Raji (cell line): Measurements from ENCODE around the gene SLC35B3.

Experiments
- POLR2A ChIP-seq: IDR thresholded peaks from 2 replicates; pipeline ENCODE4 v1.6.1; 2011; ENCODE audit warnings: low read depth, low read length, control low read depth; ENCODE audit not compliant: insufficient read depth

The SLC35B3 gene

DNA sequence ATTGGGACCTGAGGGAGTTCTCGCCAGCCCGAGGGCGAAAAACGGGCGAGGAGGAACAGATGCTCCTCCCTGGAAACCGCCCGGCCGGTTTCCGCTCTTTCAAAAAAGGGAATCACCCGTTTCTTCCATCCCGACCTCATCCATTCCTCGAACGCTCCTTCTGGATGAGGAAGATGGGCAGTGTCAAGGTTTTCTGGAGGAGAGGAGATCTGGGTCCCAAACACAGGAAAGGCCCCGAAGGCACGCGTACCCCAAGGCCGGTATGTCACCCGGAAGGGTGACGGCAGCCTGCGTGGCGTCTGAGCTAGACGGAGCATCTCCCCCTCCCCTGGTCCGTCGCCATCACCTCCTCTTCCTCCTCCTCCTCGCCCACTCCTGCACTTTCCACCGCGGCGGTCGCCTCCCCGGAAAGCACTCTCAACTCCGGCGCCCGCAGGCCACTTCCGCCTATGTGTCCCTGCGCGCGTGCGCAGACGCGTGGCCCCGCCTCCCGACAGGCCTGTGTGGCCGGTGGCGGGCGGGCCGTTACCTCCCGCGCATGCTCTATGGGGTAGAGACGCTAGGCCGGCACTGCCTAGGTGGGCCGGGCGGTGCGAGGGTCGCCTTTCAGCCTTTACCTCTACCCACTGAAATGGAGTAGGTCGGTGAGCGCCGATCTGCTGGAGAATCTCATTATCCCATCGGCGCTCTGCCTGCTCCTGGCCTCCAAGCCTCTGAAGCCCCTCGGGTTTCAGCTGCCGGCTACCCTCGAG, at the start of gene SLC35B3:
SLC35B3 (minus strand) TSS at position 453 of the 752 bp plus-strand sequence.
- peak; percentile 85 for TF ChIP-seq POLR2A

DNA sequence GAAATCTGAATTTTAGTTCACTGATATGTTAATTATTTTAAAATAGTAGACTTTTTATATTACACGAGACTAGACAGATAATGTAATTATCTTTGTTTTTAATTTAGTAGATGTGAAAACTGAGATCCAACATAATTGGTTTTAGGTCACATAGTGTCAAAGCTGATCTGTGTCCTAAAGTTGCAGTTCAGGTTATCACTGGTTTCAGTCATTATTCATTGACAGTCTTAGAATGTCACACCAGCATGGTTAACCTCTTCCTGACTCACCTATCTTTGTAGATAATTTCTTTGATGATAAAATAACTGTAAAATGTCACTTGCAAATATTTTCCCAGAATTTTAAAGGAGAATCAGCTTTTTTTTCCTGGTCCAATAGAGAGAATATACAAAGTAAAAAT, 48.3 kb upstream of the SLC35B3 start:
- no peak for TF ChIP-seq POLR2A

DNA sequence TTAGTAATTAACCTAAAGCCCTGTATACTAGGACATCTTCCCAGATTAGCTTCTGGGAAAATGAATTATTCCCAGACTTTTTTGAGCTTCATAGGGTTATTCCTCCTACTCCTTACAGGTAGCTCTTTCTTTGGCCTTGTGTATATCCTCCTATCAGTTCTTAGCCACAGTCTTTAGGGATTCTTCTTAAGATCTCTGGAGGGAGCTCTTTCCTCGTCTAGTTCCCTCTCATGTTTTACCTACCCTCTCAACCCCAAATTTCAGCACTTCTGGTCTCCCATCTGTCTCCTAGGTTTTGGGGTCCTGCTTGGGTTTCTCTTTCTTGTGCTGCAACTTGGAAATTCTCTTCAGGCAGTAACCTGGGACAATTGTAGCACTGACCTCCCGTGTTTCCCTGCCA, 46.4 kb upstream of the SLC35B3 start:
- no peak for TF ChIP-seq POLR2A

DNA sequence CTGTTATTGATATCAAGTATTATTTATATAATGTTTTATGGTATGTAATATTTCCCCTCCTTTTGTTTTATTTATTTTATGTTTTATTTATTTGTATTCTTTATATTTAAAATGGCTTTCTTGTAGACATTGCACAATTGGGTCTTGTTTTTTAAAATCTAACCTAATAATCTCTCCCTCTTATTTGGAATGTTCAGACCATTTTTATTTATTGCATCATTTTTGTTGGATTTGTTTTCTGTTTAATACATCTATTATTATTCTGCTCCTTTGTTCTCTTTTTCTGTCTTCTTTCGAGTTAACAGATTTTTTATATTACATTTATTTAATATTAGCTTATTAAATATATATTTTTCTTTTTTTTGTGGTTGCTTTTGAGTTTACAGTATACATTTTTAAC, 43.1 kb upstream of the SLC35B3 start:
- no peak for TF ChIP-seq POLR2A

DNA sequence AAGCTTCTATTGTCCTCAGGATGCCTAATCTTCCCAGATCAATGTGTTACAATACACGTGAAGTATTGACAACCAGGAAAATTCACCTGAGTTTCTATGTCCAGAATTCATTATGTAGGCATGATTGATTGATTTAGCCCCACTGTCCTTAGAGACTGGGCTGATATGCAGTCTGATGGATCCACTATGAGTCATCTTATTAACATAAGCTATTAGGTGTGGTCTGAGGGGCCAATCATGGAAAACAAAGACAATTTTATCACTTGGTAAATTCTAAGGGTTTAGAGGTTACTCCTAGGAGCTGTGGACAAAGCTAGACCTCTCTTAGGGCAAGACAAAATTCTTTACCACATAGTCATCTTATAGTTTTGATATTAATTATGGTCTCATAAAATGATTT, 41.3 kb upstream of the SLC35B3 start:
- no peak for TF ChIP-seq POLR2A

DNA sequence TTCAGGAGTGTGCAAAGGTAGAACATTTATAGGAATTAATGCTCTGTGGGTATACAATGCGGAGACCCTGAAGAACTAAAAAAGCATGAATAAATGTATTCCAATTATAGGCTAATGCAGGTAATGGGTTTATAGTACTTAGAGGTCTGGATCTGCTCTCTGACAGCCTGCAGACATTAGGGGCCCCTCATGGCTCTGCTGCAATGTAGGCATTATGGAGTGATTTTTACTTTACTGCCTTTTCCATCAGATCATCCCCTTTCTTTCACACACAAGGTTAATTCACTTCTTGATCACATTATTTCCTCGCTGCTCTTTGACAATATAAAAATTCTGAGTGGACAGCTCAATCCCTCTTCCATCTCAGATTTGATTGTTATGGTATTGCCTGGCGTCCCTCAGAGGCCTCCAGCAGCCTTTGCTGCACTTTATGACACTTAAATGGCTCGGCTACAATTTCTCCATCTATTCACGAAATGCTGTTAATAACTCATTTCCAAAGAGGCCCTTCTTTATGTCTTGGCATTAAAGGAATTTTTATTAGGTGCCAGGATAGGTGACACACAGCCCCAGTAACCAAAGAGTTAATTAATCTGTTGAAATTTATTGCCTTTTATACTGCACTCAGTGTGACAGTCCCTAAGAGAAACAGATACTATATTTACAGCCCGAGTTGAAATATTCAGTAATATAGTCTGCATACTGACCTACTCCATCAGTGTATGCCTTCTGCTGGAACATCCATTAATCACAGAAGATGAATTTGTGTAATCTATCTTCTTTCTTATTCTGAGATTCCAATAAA, 33.4 kb upstream of the SLC35B3 start:
- TF ChIP-seq POLR2A: no peak

DNA sequence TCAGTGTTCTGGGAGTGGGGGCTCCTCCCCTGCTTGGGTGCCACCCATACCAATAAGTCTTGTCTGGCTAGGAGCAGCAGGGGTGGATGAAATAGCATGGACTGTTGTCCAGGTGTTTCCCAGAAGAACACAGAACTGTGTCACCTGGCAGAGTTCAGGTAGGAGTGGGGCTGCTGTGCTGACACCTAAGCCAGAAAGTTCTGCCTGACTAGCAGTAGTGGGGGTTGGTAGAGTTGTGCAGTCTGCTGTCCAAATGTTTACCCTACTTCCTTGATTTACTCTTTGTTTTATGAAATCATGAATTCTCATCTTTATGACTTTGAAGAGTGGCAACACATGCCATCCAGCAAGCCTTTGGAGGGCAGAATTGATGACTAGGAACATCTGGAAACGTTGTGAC, 27.3 kb upstream of the SLC35B3 start:
- TF ChIP-seq POLR2A: no peak

DNA sequence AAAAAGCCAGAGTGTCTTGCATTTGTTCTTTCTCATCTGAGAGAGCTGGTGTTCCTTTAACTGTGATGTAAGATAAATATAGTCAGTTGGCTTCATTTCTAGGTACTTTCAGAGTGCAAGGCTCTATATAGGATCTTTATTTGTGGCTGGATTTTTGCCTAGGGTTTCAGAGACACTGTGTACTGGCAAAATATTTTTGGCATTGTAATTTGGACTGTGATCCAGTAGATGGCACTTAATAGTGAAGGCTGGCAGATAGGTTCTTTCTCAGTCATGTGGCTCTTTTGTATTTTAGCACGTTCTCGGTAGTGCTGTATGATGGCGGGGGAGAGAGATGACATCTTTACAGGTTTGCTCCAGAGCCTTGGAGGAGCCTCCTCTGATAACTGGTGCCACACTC, 26.8 kb upstream of the SLC35B3 start:
- TF ChIP-seq POLR2A: no peak

DNA sequence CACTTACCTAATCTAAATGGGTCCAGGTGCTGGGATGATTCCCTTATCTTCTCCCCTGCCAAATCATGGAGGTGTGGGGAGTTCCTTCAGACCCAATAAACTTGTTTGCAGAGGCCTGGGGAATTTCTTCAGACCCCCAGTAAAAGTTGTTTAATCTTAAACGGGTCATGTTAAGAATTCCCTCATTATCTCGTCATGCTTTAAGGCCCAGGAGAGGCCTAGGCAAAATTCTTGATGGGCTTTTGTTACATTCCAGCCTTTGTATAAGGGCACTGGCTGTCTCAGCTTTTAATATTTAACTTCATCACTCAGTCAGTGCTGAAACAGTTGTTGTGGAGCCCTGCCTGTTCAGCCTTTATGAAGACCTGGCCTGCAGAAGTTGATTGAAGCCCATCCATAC, 11.0 kb upstream of the SLC35B3 start:
- no peak for TF ChIP-seq POLR2A

DNA sequence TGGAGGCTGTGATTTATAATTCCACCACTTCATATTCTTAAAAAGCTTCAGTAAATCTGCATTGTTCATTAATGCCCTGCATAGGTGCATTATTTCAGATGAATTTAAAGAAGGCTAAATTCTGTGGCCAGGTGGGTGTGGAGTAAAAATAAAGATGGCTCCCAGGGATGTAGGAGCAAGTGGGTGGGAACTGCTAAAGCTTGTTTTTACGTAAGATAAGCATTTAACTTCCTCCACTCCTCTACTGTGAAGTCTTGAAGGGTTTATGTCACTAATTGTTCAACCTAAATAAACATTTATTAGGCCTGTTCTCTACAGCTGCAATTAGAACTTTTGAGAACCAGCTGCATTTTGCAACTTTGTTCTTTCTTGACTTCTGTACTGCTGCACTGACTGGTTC, 6.8 kb upstream of the SLC35B3 start:
- TF ChIP-seq POLR2A: no peak

DNA sequence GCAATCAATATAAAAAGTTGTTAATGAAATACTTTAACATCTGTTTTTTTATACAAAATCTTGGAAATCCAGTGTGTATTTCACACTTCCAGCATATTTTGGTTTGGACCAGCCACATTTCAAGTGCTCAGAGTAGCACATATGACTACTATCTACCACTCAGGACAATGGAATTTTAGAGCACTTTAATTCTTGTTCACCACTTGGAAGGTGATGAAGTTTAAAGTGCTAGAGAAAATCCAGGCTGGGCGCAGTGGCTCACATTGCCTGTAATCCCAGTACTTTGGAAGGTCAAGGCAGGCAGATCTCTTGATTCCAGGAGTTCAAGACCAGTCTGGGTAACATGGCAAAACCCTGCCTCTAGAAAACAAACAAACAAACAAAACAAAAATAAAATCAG, 6.1 kb upstream of the SLC35B3 start:
- no peak for TF ChIP-seq POLR2A

DNA sequence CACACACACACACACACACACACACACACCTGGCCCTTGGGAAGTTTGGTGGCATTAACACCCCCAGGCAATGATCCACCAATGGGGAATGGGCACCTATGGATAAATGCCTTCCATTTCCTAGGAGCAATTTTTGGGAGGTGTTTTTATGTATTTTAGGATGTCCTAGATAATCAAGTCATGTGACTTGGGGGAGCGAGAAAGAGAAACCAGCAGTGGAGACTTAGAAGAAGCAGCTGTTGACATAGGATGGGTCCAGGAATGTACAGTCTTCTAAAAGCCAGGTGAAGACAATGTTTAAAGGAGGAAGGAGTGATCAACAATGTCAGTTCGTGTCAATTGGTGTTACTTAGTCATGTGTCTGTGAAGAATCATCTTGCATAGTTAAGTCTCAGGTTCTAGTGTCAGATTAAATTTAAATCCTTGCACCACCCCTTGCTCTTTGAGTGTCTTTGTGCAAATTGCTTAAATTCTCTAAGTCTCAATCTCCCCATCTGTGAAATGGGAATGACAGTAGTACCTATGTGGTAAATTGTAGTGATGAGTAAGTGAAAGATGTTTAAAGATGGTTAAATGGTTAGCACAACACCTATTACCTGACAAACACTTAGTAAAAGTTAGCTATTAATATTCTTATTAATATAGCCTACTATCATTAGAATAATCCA, 4.4 kb upstream of the SLC35B3 start:
- TF ChIP-seq POLR2A: no peak

DNA sequence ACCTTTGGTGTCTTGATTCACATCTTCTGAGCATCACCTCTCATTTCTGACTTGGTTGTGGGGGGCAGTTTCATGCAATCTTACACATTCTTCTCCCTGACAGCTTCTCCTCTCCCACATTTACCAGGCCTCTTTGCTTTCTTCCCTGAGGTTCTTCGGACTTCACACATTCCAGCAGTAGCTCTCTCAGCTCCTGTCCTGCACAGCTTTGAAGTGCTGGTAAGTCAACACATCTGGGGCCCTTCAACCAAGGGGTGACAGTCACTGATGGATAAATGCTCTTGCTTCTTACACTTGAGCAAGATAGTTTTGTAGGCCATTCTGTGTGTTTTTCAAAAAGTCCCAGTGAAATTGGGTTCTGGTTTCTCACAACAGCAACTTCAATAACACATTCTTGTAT, 2.5 kb upstream of the SLC35B3 start:
- no peak for TF ChIP-seq POLR2A

DNA sequence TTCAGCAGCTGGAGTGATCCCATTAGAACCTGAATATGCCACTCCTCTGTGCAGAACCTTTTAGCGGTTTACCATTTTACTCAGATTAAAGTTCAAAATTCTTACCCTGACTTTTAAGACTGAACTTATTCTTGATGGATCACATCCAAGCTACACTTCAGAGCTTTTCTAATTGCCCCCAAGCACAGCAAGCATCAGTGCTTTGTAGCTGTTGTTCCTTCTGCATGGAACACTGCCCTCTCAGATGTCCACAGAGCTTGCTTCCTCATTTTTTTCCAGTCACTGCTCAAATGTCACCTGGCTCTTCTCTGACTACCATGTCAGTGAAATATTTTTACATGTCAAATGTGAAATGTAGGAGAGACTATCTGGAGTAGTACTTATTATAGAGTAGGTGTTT, 1.6 kb upstream of the SLC35B3 start:
- TF ChIP-seq POLR2A: no peak

DNA sequence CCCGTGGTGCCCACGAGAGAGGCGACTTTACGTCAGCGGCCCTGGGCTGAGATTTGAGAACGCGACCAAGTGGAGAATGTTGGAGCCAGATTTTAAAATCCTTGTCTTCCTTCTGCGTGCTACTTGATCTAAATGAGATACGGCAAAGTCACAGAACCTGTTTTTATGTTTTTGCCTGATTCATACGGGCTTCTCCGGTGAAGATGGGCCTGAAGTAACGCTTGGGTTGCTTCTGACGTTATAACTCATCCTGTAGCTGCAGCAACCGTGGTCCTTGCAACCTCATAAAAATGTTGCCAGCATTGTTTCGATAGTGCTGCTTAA, 462 bp upstream of the SLC35B3 start:
- no peak for TF ChIP-seq POLR2A

DNA sequence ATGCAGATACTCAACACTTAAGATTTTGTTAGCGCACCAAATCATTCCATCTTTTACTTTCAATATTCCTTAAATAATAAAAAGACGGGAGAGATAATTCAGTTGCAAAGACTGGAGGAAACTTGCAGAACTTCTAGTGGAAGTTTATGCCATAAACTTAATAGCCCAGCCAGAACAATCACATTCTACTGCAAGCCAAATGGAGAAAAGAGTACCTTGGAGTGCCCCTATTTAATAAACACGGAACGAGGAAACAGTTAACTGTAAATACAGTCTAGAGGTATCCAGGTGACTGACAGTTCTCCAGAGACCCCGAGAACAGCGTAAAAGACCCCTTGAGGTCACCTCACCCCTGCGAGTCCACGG, 635 bp downstream of the SLC35B3 start:
- TF ChIP-seq POLR2A: no peak
